ENCODE data around the gene CNBD2. TPM values are rescaled to one million over a fixed set of nuclear protein-coding genes. Genes with fewer than 3 reads are reported as not detected.
"Not testable (repeated sequence)": the region's sequence is repeated elsewhere in the genome, so short reads cannot be mapped to it uniquely, and the experiment has no call there.

CNBD2 gene
- total RNA-seq, 5 donors from 2014 or later (not counting 1 experiment from before 2014, with no cell fraction given), result 5.3 to 20.1 (median 7.4) TPM

GRCh38 chr20:35991142-35991771 is 22.9 kb downstream of the CNBD2 start:
- H3K36me3 ChIP-seq (ENCODE audit: control insufficient read depth in 2 of 2, extremely low read depth in 1 of 2, insufficient read depth in 1 of 2, low read length in 1 of 2), result no peaks in the 10 kb centered on the region
- ChIA-PET CTCF (interaction anchor here (1.0 to 3.0 kb wide), 3 partner anchors 142 to 165 kb away, joined by 3 to 22 read pairs (median 5); no protein-coding TSS in a partner anchor), POLR2A (no interaction called here)
- DNase-seq, result peak in 11 of 35 experiments; percentile 2 to 33 (median 8)
- H3K9me3 ChIP-seq, result no peaks in the 10 kb centered on the region
- H3K4me1 Mint-ChIP-seq, result peaks cover 3 to 8% (median 7%) of the 10 kb centered on the region in 3 donors
- no peak overlapping the region for H3K27ac ChIP-seq (ENCODE audit: low read length)
- no peaks in the 10 kb centered on the region for H3K9me3 Mint-ChIP-seq
- no CpG with 5 or more reads among the region's 3 CpGs for WGBS (ENCODE audit: insufficient coverage)
- peaks cover 0 to 9% of the 10 kb centered on the region in 2 donors for H3K27me3 Mint-ChIP-seq
- no peak overlapping the region for H3K4me3 Mint-ChIP-seq
- no peak for ATAC-seq (replicated peaks in 1 of 4)
- H3K27me3 ChIP-seq (replicated peaks in 1 of 2; ENCODE audit: control insufficient read depth in 2 of 2, extremely low read depth in 1 of 2, insufficient read depth in 2 of 2, low read length in 1 of 2), result peaks cover 0 to 8% of the 10 kb centered on the region in 2 experiments
- no peak overlapping the region for H3K4me3 ChIP-seq (ENCODE audit: control insufficient read depth in 1 of 2, extremely low read depth in 1 of 2, low read length in 1 of 2)
- H3K27ac Mint-ChIP-seq, result no peak overlapping the region
- H3K36me3 Mint-ChIP-seq, result no peaks in the 10 kb centered on the region
- H3K4me1 ChIP-seq (ENCODE audit: control insufficient read depth in 1 of 2, extremely low read depth in 1 of 2, insufficient read depth in 2 of 2, low read length in 2 of 2), result no peaks in the 10 kb centered on the region

DNA sequence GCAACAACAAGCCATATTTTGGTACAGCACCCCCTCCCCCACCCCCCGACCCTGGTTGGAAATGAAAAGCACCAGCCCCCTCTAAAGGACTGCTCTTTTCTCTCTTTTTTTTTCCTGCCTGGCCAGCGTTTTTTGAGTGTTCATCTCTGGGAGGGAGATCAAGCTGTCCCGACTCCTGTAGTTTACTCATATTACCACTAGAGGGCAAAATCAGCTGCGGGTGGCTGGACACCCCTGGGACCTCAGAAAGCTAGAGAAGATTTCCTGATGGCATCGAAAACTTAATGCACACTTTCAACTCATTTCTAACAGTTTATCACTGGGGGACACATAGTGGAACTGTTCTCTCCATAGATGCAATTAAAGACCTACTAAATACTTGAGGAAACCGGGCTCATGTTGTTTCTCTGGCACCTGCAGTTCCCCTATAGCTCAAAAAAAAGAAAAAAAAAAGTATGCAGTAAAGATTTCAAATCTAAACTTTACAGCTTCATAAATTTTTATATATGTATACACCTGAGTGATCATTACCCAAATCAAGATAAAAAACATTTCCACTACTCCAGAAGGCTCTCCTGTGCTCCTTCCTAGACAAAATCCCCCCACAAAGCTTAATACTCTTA is 24.4 kb downstream of the CNBD2 start:
- 7% methylated on average over 3 of the region's 6 CpGs for WGBS (ENCODE audit: insufficient coverage)
- no peak overlapping the region for H3K27ac ChIP-seq (ENCODE audit: low read length)
- no peak overlapping the region for H3K4me3 Mint-ChIP-seq
- H3K36me3 Mint-ChIP-seq, result no peaks in the 10 kb centered on the region
- H3K4me3 ChIP-seq (ENCODE audit: control insufficient read depth in 1 of 2, extremely low read depth in 1 of 2, low read length in 1 of 2), result no peak overlapping the region
- no peak overlapping the region for H3K27ac Mint-ChIP-seq
- peaks cover 3 to 8% (median 7%) of the 10 kb centered on the region in 3 donors for H3K4me1 Mint-ChIP-seq
- peaks cover 0 to 9% of the 10 kb centered on the region in 2 donors for H3K27me3 Mint-ChIP-seq
- H3K9me3 Mint-ChIP-seq, result no peaks in the 10 kb centered on the region
- H3K27me3 ChIP-seq (replicated peaks in 1 of 2; ENCODE audit: control insufficient read depth in 2 of 2, extremely low read depth in 1 of 2, insufficient read depth in 2 of 2, low read length in 1 of 2), result peaks cover 0 to 5% of the 10 kb centered on the region in 2 experiments
- DNase-seq (peak in 32 of 35 experiments; percentile 7 to 77 (median 22)), ATAC-seq (replicated peaks in 1 of 4) (peak; percentile 79 to 85 (median 83))
- CTCF ChIA-PET, result interaction anchor here (0.5 to 3.8 kb wide), 36 partner anchors 8 to 1956 kb away, joined by 3 to 137 read pairs (median 4); partner anchors contain the start of gene SCAND1 (in 1 of the 2)
- no peaks in the 10 kb centered on the region for H3K36me3 ChIP-seq (ENCODE audit: control insufficient read depth in 2 of 2, extremely low read depth in 1 of 2, insufficient read depth in 1 of 2, low read length in 1 of 2)
- H3K9me3 ChIP-seq, result no peaks in the 10 kb centered on the region
- POLR2A ChIA-PET, result interaction anchor here (0.5 to 0.8 kb wide), 4 partner anchors 146 to 666 kb away, joined by 3 to 12 read pairs (median 3); no protein-coding TSS in a partner anchor
- H3K4me1 ChIP-seq (ENCODE audit: control insufficient read depth in 1 of 2, extremely low read depth in 1 of 2, insufficient read depth in 2 of 2, low read length in 2 of 2), result no peaks in the 10 kb centered on the region

DNA sequence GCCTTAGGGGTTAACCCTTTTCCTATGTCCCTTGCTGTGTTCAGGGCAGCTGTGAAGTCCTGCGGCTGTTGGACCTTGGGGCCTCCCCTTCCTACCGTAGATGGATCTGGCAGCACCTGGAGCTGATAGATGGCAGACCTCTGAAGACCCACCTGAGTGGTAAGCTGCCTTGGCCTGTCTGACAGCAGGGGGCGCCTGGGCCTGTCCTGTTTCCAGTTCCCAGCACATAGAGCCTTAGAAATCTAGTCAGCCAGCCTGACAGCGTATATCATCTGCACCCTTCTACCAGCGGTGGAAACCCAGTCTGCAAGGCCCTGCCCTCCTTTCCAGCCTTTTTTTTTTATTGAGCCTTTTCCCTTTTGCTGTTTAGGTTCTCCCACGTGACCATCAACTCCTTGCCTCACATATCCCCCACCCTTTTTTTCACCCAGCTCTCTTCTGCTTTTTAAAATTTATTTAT is 26.6 kb downstream of the CNBD2 start:
- ATAC-seq (replicated peaks in 1 of 4), result peak; percentile 81 to 89 (median 88)
- Histone ChIP-seq H3K36me3 (ENCODE audit: control insufficient read depth in 2 of 2, extremely low read depth in 1 of 2, insufficient read depth in 1 of 2, low read length in 1 of 2) (no peaks in the 10 kb centered on the region), H3K4me3 (ENCODE audit: control insufficient read depth in 1 of 2, extremely low read depth in 1 of 2, low read length in 1 of 2) (no peak overlapping the region), H3K27ac (ENCODE audit: low read length) (no peak overlapping the region), H3K4me1 (ENCODE audit: control insufficient read depth in 1 of 2, extremely low read depth in 1 of 2, insufficient read depth in 2 of 2, low read length in 2 of 2) (no peaks in the 10 kb centered on the region), H3K9me3 (no peaks in the 10 kb centered on the region), H3K27me3 (replicated peaks in 1 of 2; ENCODE audit: control insufficient read depth in 2 of 2, extremely low read depth in 1 of 2, insufficient read depth in 2 of 2, low read length in 1 of 2) (peaks cover 0 to 5% of the 10 kb centered on the region in 2 experiments)
- WGBS (ENCODE audit: insufficient coverage), result 4% methylated on average over 5 of the region's 6 CpGs
- ChIA-PET CTCF (interaction anchor here (0.6 to 3.8 kb wide), 6 partner anchors 41 to 152 kb away, joined by 4 to 137 read pairs (median 6); partner anchors contain the start of gene SCAND1 (in 1 of the 2)), POLR2A (no interaction called here)
- DNase-seq, result peak; percentile 60 to 86 (median 77)
- no peak overlapping the region for H3K4me3 Mint-ChIP-seq
- H3K9me3 Mint-ChIP-seq, result no peaks in the 10 kb centered on the region
- H3K36me3 Mint-ChIP-seq, result no peaks in the 10 kb centered on the region
- H3K4me1 Mint-ChIP-seq, result peaks cover 3 to 8% (median 7%) of the 10 kb centered on the region in 3 donors
- peak overlapping the region in 1 of 2 donors; percentile 27 for H3K27ac Mint-ChIP-seq
- peaks cover 0 to 2% of the 10 kb centered on the region in 2 donors for H3K27me3 Mint-ChIP-seq

DNA sequence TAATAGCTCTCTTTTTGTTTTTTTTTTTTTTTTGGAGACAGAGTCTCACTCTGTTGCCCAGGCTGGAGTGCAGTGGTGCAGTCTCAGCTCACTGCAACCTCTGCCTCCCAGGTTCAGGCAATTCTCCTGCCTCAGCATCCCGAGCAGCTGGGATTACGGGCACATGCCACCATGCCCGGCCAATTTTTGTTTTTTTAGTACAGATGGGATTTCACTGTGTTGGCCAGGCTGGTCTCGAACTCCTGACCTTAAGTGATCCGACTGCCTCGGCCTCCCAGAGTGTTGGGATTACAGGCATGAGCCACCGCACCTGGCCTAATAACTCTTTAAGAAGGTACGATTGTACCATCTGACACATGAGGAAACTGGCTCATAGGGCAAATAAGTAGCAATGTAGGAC is 28.1 kb downstream of the CNBD2 start:
- ATAC-seq (replicated peaks in 1 of 4); H3K4me3 ChIP-seq (ENCODE audit: control insufficient read depth in 1 of 2, extremely low read depth in 1 of 2, low read length in 1 of 2); H3K4me1 ChIP-seq (ENCODE audit: control insufficient read depth in 1 of 2, extremely low read depth in 1 of 2, insufficient read depth in 2 of 2, low read length in 2 of 2); H3K27ac ChIP-seq (ENCODE audit: low read length); DNase-seq; H3K27ac Mint-ChIP-seq; H3K27me3 Mint-ChIP-seq; H3K36me3 ChIP-seq (ENCODE audit: control insufficient read depth in 2 of 2, extremely low read depth in 1 of 2, insufficient read depth in 1 of 2, low read length in 1 of 2); POLR2A ChIA-PET; H3K36me3 Mint-ChIP-seq; H3K9me3 ChIP-seq; H3K4me1 Mint-ChIP-seq; H3K4me3 Mint-ChIP-seq; H3K9me3 Mint-ChIP-seq; H3K27me3 ChIP-seq (replicated peaks in 1 of 2; ENCODE audit: control insufficient read depth in 2 of 2, extremely low read depth in 1 of 2, insufficient read depth in 2 of 2, low read length in 1 of 2): not testable (repeated sequence)
- CTCF ChIA-PET, result interaction anchor here (0.6 to 1.6 kb wide), 8 partner anchors 9 to 491 kb away, joined by 3 to 8 read pairs (median 4); no protein-coding TSS in a partner anchor
- WGBS (ENCODE audit: insufficient coverage), result 90% methylated on average over 6 of the region's 8 CpGs

- H3K27me3 ChIP-seq (replicated peaks in 1 of 2; ENCODE audit: control insufficient read depth in 2 of 2, extremely low read depth in 1 of 2, insufficient read depth in 2 of 2, low read length in 1 of 2); H3K4me1 Mint-ChIP-seq; CTCF ChIA-PET; H3K36me3 ChIP-seq (ENCODE audit: control insufficient read depth in 2 of 2, extremely low read depth in 1 of 2, insufficient read depth in 1 of 2, low read length in 1 of 2); H3K27ac ChIP-seq (ENCODE audit: low read length); ATAC-seq (replicated peaks in 1 of 4); DNase-seq; H3K36me3 Mint-ChIP-seq; H3K9me3 ChIP-seq; H3K4me1 ChIP-seq (ENCODE audit: control insufficient read depth in 1 of 2, extremely low read depth in 1 of 2, insufficient read depth in 2 of 2, low read length in 2 of 2); H3K27ac Mint-ChIP-seq; H3K4me3 ChIP-seq (ENCODE audit: control insufficient read depth in 1 of 2, extremely low read depth in 1 of 2, low read length in 1 of 2); H3K4me3 Mint-ChIP-seq; POLR2A ChIA-PET: not testable (repeated sequence)
- peaks cover 5 to 17% (median 8%) of the 10 kb centered on the region in 3 donors for H3K9me3 Mint-ChIP-seq
- peaks cover 0 to 16% of the 10 kb centered on the region in 2 donors for H3K27me3 Mint-ChIP-seq
- no CpG with 5 or more reads among the region's 34 CpGs for WGBS (ENCODE audit: insufficient coverage)
These were observed 32.9 kb downstream of the CNBD2 start for GRCh38 chr20:36001331-36001730.

DNA sequence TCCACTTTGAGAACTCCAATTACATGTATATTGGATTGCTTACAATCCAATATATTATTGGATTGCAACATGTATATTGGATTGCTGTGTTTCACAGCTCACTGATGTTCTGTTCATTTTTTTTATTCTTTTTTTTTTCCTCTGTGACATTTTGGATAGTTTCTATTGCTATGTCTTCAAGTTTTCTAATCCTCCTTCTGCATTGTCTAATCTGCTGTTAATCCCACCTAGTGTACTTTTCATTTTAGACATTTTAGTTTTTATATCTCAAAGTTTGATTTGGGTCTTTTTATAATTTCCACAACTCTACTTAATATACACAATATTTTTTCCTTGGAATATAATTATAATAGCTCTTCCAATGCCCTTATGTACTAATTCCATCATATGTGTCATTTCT is 34.5 kb downstream of the CNBD2 start:
- Histone ChIP-seq H3K9me3 (no peaks in the 10 kb centered on the region), H3K36me3 (ENCODE audit: control insufficient read depth in 2 of 2, extremely low read depth in 1 of 2, insufficient read depth in 1 of 2, low read length in 1 of 2) (no peaks in the 10 kb centered on the region), H3K27ac (ENCODE audit: low read length) (no peak overlapping the region), H3K27me3 (replicated peaks in 1 of 2; ENCODE audit: control insufficient read depth in 2 of 2, extremely low read depth in 1 of 2, insufficient read depth in 2 of 2, low read length in 1 of 2) (peaks cover 0 to 12% of the 10 kb centered on the region in 2 experiments), H3K4me3 (ENCODE audit: control insufficient read depth in 1 of 2, extremely low read depth in 1 of 2, low read length in 1 of 2) (no peak overlapping the region), H3K4me1 (ENCODE audit: control insufficient read depth in 1 of 2, extremely low read depth in 1 of 2, insufficient read depth in 2 of 2, low read length in 2 of 2) (no peaks in the 10 kb centered on the region)
- no peak for DNase-seq
- Mint-ChIP-seq H3K36me3 (no peaks in the 10 kb centered on the region), H3K4me3 (no peak overlapping the region), H3K4me1 (no peaks in the 10 kb centered on the region), H3K27me3 (peaks cover 0 to 18% of the 10 kb centered on the region in 2 donors), H3K27ac (no peak overlapping the region), H3K9me3 (peaks cover 5 to 17% (median 8%) of the 10 kb centered on the region in 3 donors)
- ChIA-PET POLR2A (no interaction called here), CTCF (interaction anchor here in 1 of 2 donors (1.6 kb wide), 1 partner anchor 10 kb away, joined by 8 read pairs; no protein-coding TSS in a partner anchor)
- no peak for ATAC-seq (replicated peaks in 1 of 4)
